HL-60 (cell line): ENCODE results near the gene ROR1.

Source experiments
- CTCF ChIP-seq: IDR thresholded peaks from one replicate; pipeline ENCODE4 v1.5.1; 2011; ENCODE audit warnings: low read length, control low read depth, inconsistent platforms; ENCODE audit not compliant: insufficient read depth
- POLR2AphosphoS5 ChIP-seq: IDR thresholded peaks from 2 replicates; pipeline ENCODE4 v1.6.1; 2012; ENCODE audit warnings: low read depth

- TF ChIP-seq POLR2AphosphoS5, result no peak
- no peak for TF ChIP-seq CTCF
Measured at GRCh38 chr1:63773496-63773814, 362 bp upstream of the ROR1 start.
